SK-N-SH (cell line): ENCODE results near the gene RFFL. TPM values are rescaled to one million over a fixed set of nuclear protein-coding genes. Genes with fewer than 3 reads are reported as not detected.
A peak's percentile ranks its signal among the peaks of the same experiment; 100 is the strongest.

ENCODE experiments used
- CTCF ChIA-PET: fragments of 300-600, 350-600 bp; formaldehyde crosslinking; extraction: SDS; loops from one replicate; lab custom pipeline; 2021; lab: Yijun Ruan, JAX
- POLR2A ChIA-PET: fragments of 350-600 bp; sonication (Branson Sonifier 250); formaldehyde crosslinking; extraction: SDS; loops from one replicate; lab custom pipeline; 2020; ENCODE audit warnings: antibody characterized with exemption, inconsistent platforms; lab: Yijun Ruan, JAX
- DNase-seq: peaks from one replicate; pipeline ENCODE4 v3.0.0; 2012
- H2AFZ ChIP-seq: fragments of 200-600 bp; sonication (generic); 2 replicates; pipeline ENCODE4 v1.8.1; 2016; ENCODE audit warnings: antibody characterized with exemption, mild to moderate bottlenecking, low read depth
- H3F3A ChIP-seq: fragments of 200-600 bp; sonication (generic); replicated peaks from 2 replicates; pipeline ENCODE3; 2016; ENCODE audit warnings: antibody characterized with exemption, mild to moderate bottlenecking; ENCODE audit not compliant: insufficient read depth
- H3K27ac ChIP-seq, 2 experiments: fragments of 200-500 bp in 1 of 2; fragments of 200-600 bp in 1 of 2; sonication (Bioruptor generic) in 1 of 2; sonication (generic), shearing (Covaris generic) in 1 of 2; 2 replicates each; pipeline versions ENCODE4 v1.5.1 to v1.6.1; 2014 to 2016; ENCODE audit warnings: low read depth in 2 of 2, inconsistent platforms in 1 of 2, low read length in 1 of 2, mild to moderate bottlenecking in 1 of 2, mixed read lengths in 1 of 2
- H3K27me3 ChIP-seq: fragments of 200-600 bp; sonication (generic), shearing (Covaris generic); 2 replicates; pipeline ENCODE4 v1.6.1; 2016; ENCODE audit warnings: mixed run types; ENCODE audit not compliant: insufficient read depth
- H3K36me3 ChIP-seq, 2 experiments: fragments of 200-500 bp in 1 of 2; fragments of 200-600 bp in 1 of 2; sonication (Bioruptor generic) in 1 of 2; sonication (generic) in 1 of 2; replicated peaks in 1 of 2; 2 replicates each; pipeline versions ENCODE3 to v1.5.1; 2014 to 2016; ENCODE audit warnings: low read length in 1 of 2, mild to moderate bottlenecking in 1 of 2; ENCODE audit not compliant: insufficient read depth in 2 of 2, control insufficient read depth in 1 of 2
- H3K4me1 ChIP-seq, 2 experiments: fragments of 200-500 bp in 1 of 2; fragments of 200-600 bp in 1 of 2; sonication (Bioruptor generic) in 1 of 2; sonication (generic), shearing (Covaris generic) in 1 of 2; 2 replicates each; pipeline versions ENCODE4 v1.5.1 to v1.6.1; 2014 to 2016; ENCODE audit warnings: low read depth in 1 of 2, low read length in 1 of 2, mixed run types in 1 of 2; ENCODE audit not compliant: insufficient read depth in 2 of 2, control insufficient read depth in 1 of 2
- H3K4me2 ChIP-seq: fragments of 200-600 bp; sonication (generic), shearing (Covaris generic); 2 replicates; pipeline ENCODE4 v1.6.1; 2017; ENCODE audit warnings: mixed run types
- H3K4me3 ChIP-seq, 2 experiments: fragments of 200-500 bp in 1 of 2; fragments of 200-600 bp in 1 of 2; sonication (Bioruptor generic) in 1 of 2; sonication (generic), shearing (Covaris generic) in 1 of 2; 2 replicates each; pipeline versions ENCODE4 v1.5.1 to v1.8.1; 2014 to 2016; ENCODE audit warnings: low read depth in 2 of 2, inconsistent platforms in 1 of 2, low read length in 1 of 2, mild to moderate bottlenecking in 1 of 2, mixed read lengths in 1 of 2, moderate library complexity in 1 of 2
- H3K79me2 ChIP-seq: fragments of 200-600 bp; sonication (generic); 2 replicates; pipeline ENCODE4 v1.8.1; 2017; ENCODE audit warnings: mild to moderate bottlenecking; ENCODE audit not compliant: insufficient read depth
- H3K9ac ChIP-seq: fragments of 200-600 bp; sonication (generic); 2 replicates; pipeline ENCODE4 v1.6.1; 2017; ENCODE audit warnings: mixed run types
- H3K9me2 ChIP-seq: fragments of 200-600 bp; sonication (generic); 2 replicates; pipeline ENCODE4 v1.6.1; 2017; ENCODE audit warnings: mixed run types
- H3K9me3 ChIP-seq: fragments of 200-600 bp; sonication (generic); 2 replicates; pipeline ENCODE4 v1.6.1; 2017; ENCODE audit warnings: mixed run types, mild to moderate bottlenecking, moderate library complexity
- H4K20me1 ChIP-seq: fragments of 200-600 bp; sonication (generic); 2 replicates; pipeline ENCODE4 v1.6.1; 2017; ENCODE audit warnings: mild to moderate bottlenecking, mixed run types; ENCODE audit not compliant: insufficient read depth
- CHD2 ChIP-seq: fragments of 150-350 bp; IDR thresholded peaks from 2 replicates; pipeline ENCODE4 v1.6.1; 2018; ENCODE audit warnings: low read length; ENCODE audit not compliant: partially characterized antibody
- CTCF ChIP-seq: fragments of 200-600 bp; sonication (generic); IDR thresholded peaks from 2 replicates; pipeline ENCODE4 v1.6.1; 2017; ENCODE audit warnings: antibody characterized with exemption, mild to moderate bottlenecking, moderate library complexity
- GATA2 ChIP-seq: sonication (generic); formaldehyde crosslinking; IDR thresholded peaks from 2 replicates; pipeline ENCODE4 v1.5.0; 2020; ENCODE audit warnings: mild to moderate bottlenecking, missing genetic modification reagents
- MEF2A ChIP-seq: IDR thresholded peaks from 2 replicates; pipeline ENCODE4 v1.4.0; 2012; ENCODE audit warnings: low read depth, borderline replicate concordance
- REST ChIP-seq: IDR thresholded peaks from 2 replicates; pipeline ENCODE4 v1.6.1; 2012; ENCODE audit warnings: mild to moderate bottlenecking, low read depth, low read length, moderate library complexity
- TCF12 ChIP-seq: IDR thresholded peaks from 2 replicates; pipeline ENCODE4 v1.4.0; 2012
- TEAD4 ChIP-seq: IDR thresholded peaks from 2 replicates; pipeline ENCODE4 v1.4.0; 2012; ENCODE audit warnings: mild to moderate bottlenecking, borderline replicate concordance; ENCODE audit not compliant: insufficient read depth
- WGBS: methylation state at CpG from one replicate; pipeline ENCODE4 v1.1.6; 2017; ENCODE audit warnings: low lambda C conversion rate; 5-methylcytosine and 5-hydroxymethylcytosine counted together
- polyA plus RNA-seq, 3 experiments: library from polyadenylated mRNA; depleted of rRNA; stranded (reverse); fragments of >200 nt; gene quantifications; 2 replicates each; pipeline ENCODE4 v1.2.3, GENCODE V29; 2012

RFFL gene
- polyA plus RNA-seq, 1 of the 3 experiments (the other 2 are of a cell fraction) = 10.1 TPM

DNA sequence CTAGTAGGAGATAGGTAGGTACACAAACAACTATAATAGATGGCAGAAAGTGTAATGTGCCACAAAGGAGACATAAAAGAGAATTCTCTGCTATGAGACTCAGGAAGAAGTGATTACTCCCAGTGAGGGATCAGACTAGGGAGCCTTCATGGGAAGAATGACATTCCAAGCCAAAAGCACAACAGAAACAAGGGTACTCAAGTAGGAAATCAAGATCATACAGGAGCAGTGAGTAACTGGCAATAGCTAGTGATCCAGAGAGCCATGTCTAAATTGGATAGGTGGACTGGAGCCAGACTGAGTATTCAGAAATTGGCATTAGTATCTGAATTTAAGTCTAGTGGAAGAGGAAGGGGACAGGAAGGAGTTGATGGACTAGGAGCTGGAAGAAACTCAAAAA, 10.7 kb downstream of the RFFL start (continued):
- TF ChIP-seq TEAD4 (no peak), GATA2 (no peak), CHD2 (no peak), REST (no peak)

GRCh38 chr17:35052241-35052610, 11.3 kb downstream of the RFFL start:
- no peak for DNase-seq
- peaks cover 0 to 5% of the 10 kb centered on the region in 2 experiments; a peak in 2 of 4 replicates for H3K4me1 ChIP-seq
- H3K4me3 ChIP-seq = no peak overlapping the region
- ChIA-PET CTCF (no interaction called here), POLR2A (no interaction called here)
- H3K4me2 ChIP-seq = peak overlapping the region; percentile 29; the same call in 1 of the 2 replicates
- H3K27ac ChIP-seq = peak overlapping the region in 1 of 2 experiments; percentile 28; a peak in 2 of 4 replicates
- no peaks in the 10 kb centered on the region for H3K27me3 ChIP-seq
- no peak overlapping the region for H2AFZ ChIP-seq
- TF ChIP-seq MEF2A (no peak), TCF12 (peak; percentile 2; the same call in 1 of the 2 replicates)
- peaks cover 9% of the 10 kb centered on the region for H3F3A ChIP-seq
- no peak overlapping the region for H3K9ac ChIP-seq
- H3K9me3 ChIP-seq = no peaks in the 10 kb centered on the region
- no peaks in the 10 kb centered on the region for H3K9me2 ChIP-seq
- 0 out of 2 replicates have a peak, but pooled peaks cover 2% of the 10 kb centered on the region for H4K20me1 ChIP-seq
- no peaks in the 10 kb centered on the region for H3K36me3 ChIP-seq
- peaks cover 17% of the 10 kb centered on the region for H3K79me2 ChIP-seq

DNA sequence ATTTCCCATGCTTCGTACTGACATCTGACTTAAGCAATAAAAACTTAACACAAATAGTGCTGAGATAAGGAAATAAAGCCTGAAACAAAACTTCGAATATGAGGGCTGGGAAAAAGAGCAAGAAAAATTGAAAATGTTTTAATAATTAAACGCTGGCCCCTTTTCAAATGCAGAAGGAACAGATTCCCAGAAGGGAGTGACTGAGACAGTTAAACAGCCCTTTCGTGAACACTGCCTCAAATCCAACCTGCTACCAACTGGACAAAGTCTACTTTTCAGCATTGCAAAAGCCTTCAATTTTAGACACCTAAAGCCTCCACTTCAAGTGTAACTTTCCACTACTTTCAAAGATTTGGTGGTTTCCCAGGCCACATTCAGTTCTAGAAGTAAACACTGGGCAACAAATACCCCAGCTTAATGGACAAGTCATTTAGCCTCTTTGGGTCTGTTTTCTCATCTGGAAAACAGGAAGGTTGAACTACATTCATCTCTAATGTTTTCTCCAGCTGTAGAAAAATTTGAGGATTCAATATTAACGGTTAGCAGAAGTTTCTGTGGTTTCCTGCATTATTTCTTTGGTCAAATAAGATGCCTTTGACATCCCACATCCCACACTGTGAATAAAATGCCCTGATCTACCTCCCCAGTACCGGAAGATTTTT, 11.8 kb downstream of the RFFL start:
- Histone ChIP-seq H3K4me2 (0 out of 2 replicates have a peak overlapping the region, but pooled peaks have one; percentile 29), H3K4me1 (peaks cover 3 to 9% of the 10 kb centered on the region in 2 experiments; a peak in 2 of 4 replicates), H3K27ac (peak overlapping the region in 1 of 2 experiments; percentile 28; a peak in 2 of 4 replicates), H3K9ac (no peak overlapping the region), H3F3A (peaks cover 15% of the 10 kb centered on the region), H3K27me3 (no peaks in the 10 kb centered on the region), H3K9me2 (no peaks in the 10 kb centered on the region), H4K20me1 (0 out of 2 replicates have a peak, but pooled peaks cover 6% of the 10 kb centered on the region), H3K9me3 (no peaks in the 10 kb centered on the region), H3K36me3 (no peaks in the 10 kb centered on the region), H3K79me2 (peaks cover 15% of the 10 kb centered on the region; the same call in 1 of the 2 replicates), H3K4me3 (no peak overlapping the region), H2AFZ (no peak overlapping the region)
- ChIA-PET POLR2A (no interaction called here), CTCF (interaction anchor here (0.6 kb wide), 1 partner anchor 443 kb away, joined by 3 read pairs; no protein-coding TSS in a partner anchor)
- DNase-seq = no peak
- TF ChIP-seq TCF12 = peak; percentile 43; the same call in 1 of the 2 replicates
- TF ChIP-seq CTCF = no peak
- 66% methylated on average over 6 of the region's 6 CpGs for WGBS
